HepG2 (cell line): ENCODE measurements around the gene RDM1. TPM values are rescaled to one million over a fixed set of nuclear protein-coding genes. Genes with fewer than 3 reads are reported as not detected.

Source experiments
- ATAC-seq: fragments of 200-7000 bp; cut with Tn5 transposase; 3 replicates; pipeline ENCODE4 v1.9.1; 2020; ENCODE audit warnings: mild to moderate bottlenecking, moderate library complexity
- BruUV-seq: library from RNA; stranded (reverse); fragments of 400-500 nt; replicated peaks from 2 replicates; lab custom pipeline; 2021; lab: Mats Ljungman, UMichigan
- CTCF ChIA-PET: fragments of 300-600 bp; formaldehyde crosslinking; extraction: SDS; loops from one replicate; lab custom pipeline; 2021; ENCODE audit warnings: low total read pairs, inconsistent platforms, low intra/inter-chr PET ratio; lab: Yijun Ruan, JAX
- POLR2A ChIA-PET: fragments of 350-600 bp; sonication (Branson Sonifier 250); formaldehyde crosslinking; loops from one replicate; lab custom pipeline; 2020; ENCODE audit warnings: antibody characterized with exemption, inconsistent platforms; lab: Yijun Ruan, JAX
- DNase-seq: peaks from one replicate; pipeline ENCODE4 v3.0.0-alpha.2; 2015; ENCODE audit warnings: low spot score
- FAIRE-seq: peaks from 3 replicates; lab custom pipeline; 2011; peaks lifted over from hg19 to GRCh38; lab: Jason Lieb, UNC
- H2AFZ ChIP-seq: one replicate; pipeline ENCODE4 v1.6.1; 2011; ENCODE audit warnings: low read length, inconsistent platforms
- H3K27ac ChIP-seq: fragments of 300-600 bp; 3 replicates; pipeline ENCODE4 v1.8.0; 2011; ENCODE audit warnings: mixed run types, mild to moderate bottlenecking, mixed read lengths, low read length, inconsistent platforms; ENCODE audit not compliant: insufficient read depth; ENCODE audit errors: extremely low read length
- H3K27me3 ChIP-seq, 2 experiments: fragments of 200-600 bp in 1 of 2; 2 replicates in 1 of 2; 3 replicates in 1 of 2; pipeline versions ENCODE4 v1.6.0 to v1.8.0; 2011; ENCODE audit warnings: low read length in 2 of 2, mild to moderate bottlenecking in 2 of 2, moderate library complexity in 2 of 2, inconsistent platforms in 1 of 2; ENCODE audit not compliant: insufficient read depth in 2 of 2, control insufficient read depth in 1 of 2
- H3K36me3 ChIP-seq, 2 experiments: fragments of 200-600 bp in 1 of 2; replicated peaks in 1 of 2; 2 replicates in 1 of 2; 3 replicates in 1 of 2; pipeline versions ENCODE4 v1.5.1 to v1.8.0; 2011; ENCODE audit warnings: low read length in 2 of 2, inconsistent platforms in 1 of 2; ENCODE audit not compliant: insufficient read depth in 2 of 2, control insufficient read depth in 1 of 2
- H3K4me1 ChIP-seq: 2 replicates; pipeline ENCODE4 v1.5.1; 2012; ENCODE audit warnings: low read length, inconsistent platforms; ENCODE audit not compliant: insufficient read depth
- H3K4me2 ChIP-seq: 2 replicates; pipeline ENCODE4 v1.6.0; 2011; ENCODE audit warnings: low read depth, low read length, inconsistent platforms
- H3K4me3 ChIP-seq, 3 experiments: fragments of 200-600 bp in 1 of 3; sonication (generic), shearing (Covaris generic) in 1 of 3; replicated peaks in 1 of 3; 2 replicates each; pipeline ENCODE4 v1.5.1; 2011 to 2016; ENCODE audit warnings: low read length in 3 of 3, inconsistent platforms in 2 of 3, low read depth in 2 of 3, mild to moderate bottlenecking in 2 of 3, control low read depth in 1 of 3, mixed read lengths in 1 of 3; ENCODE audit not compliant: insufficient read depth in 1 of 3
- H3K79me2 ChIP-seq: one replicate; pipeline ENCODE4 v1.6.1; 2011; ENCODE audit warnings: low read length, inconsistent platforms; ENCODE audit not compliant: insufficient read depth
- H3K9ac ChIP-seq: 2 replicates; pipeline ENCODE4 v1.6.0; 2011; ENCODE audit warnings: mild to moderate bottlenecking, low read depth, low read length, inconsistent platforms; ENCODE audit not compliant: insufficient read depth
- H3K9me3 ChIP-seq: 2 replicates; pipeline ENCODE4 v1.5.1; 2012; ENCODE audit warnings: mild to moderate bottlenecking, low read length
- H4K20me1 ChIP-seq: 2 replicates; pipeline ENCODE4 v1.6.0; 2011; ENCODE audit warnings: inconsistent platforms, mild to moderate bottlenecking, low read length, moderate library complexity; ENCODE audit not compliant: insufficient read depth
- CEBPZ ChIP-seq: IDR thresholded peaks from 2 replicates; pipeline ENCODE4 v1.6.1; 2012; ENCODE audit warnings: low read length, improper control_type of control experiment
- FIP1L1 ChIP-seq: fragments of 200-400 bp; formaldehyde crosslinking; IDR thresholded peaks from 2 replicates; pipeline ENCODE4 v1.6.1; 2018; ENCODE audit warnings: low read depth, mild to moderate bottlenecking, low read length, moderate library complexity, borderline replicate concordance; ENCODE audit not compliant: insufficient read depth
- HNF4A ChIP-seq: sonication (generic); formaldehyde crosslinking; IDR thresholded peaks from 2 replicates; pipeline ENCODE4 v1.4.0; 2020; ENCODE audit warnings: missing genetic modification reagents
- HNF4G ChIP-seq, 2 experiments: sonication (generic) in 1 of 2; formaldehyde crosslinking in 1 of 2; IDR thresholded peaks; 2 replicates each; pipeline versions ENCODE4 v1.4.0 to v1.6.1; 2011 to 2020; ENCODE audit warnings: borderline replicate concordance in 2 of 2, low read depth in 2 of 2, mild to moderate bottlenecking in 2 of 2, low read length in 1 of 2, missing genetic modification reagents in 1 of 2, moderate library complexity in 1 of 2
- MYPOP ChIP-seq: sonication (generic); formaldehyde crosslinking; IDR thresholded peaks from 2 replicates; pipeline ENCODE4 v1.8.1; 2023; ENCODE audit warnings: mild to moderate bottlenecking, moderate library complexity, missing genetic modification reagents
- NKX3-1 ChIP-seq: sonication (generic); formaldehyde crosslinking; IDR thresholded peaks from 2 replicates; pipeline ENCODE4 v1.5.0; 2020; ENCODE audit warnings: missing genetic modification reagents
- NR2F6 ChIP-seq, 2 experiments: IDR thresholded peaks; 2 replicates each; pipeline ENCODE4 v1.6.1; 2016; ENCODE audit warnings: antibody characterized with exemption in 1 of 2, mild to moderate bottlenecking in 1 of 2
- RARA ChIP-seq: IDR thresholded peaks from 2 replicates; pipeline ENCODE4 v1.6.1; 2016; ENCODE audit warnings: missing genetic modification reagents, missing compliant biosample characterization
- ZNF280B ChIP-seq: sonication (generic); formaldehyde crosslinking; IDR thresholded peaks from 2 replicates; pipeline ENCODE4 v1.5.0; 2020; ENCODE audit warnings: missing genetic modification reagents, mild to moderate bottlenecking, borderline replicate concordance
- ZNF772 ChIP-seq: sonication (generic); formaldehyde crosslinking; IDR thresholded peaks from 2 replicates; pipeline ENCODE4 v1.5.0; 2020; ENCODE audit warnings: mild to moderate bottlenecking, missing genetic modification reagents
- WGBS: methylation state at CpG from one replicate; pipeline ENCODE4 v1.1.6; 2017; ENCODE audit warnings: low lambda C conversion rate; 5-methylcytosine and 5-hydroxymethylcytosine counted together
- in situ Hi-C: cut with HindIII; loops from 2 replicates; pipeline ENCODE4 v1.10.0; 2017; ENCODE audit warnings: low pct_unique_long_range_greater_than_20kb; ENCODE audit not compliant: extremely low pct_ligation_motif_present
- intact Hi-C: fragments of 100-400 bp; cut with micrococcal nuclease; formaldehyde crosslinking; loops from one replicate; pipeline ENCODE4 v1.10.0; 2022; ENCODE audit not compliant: unreplicated experiment
- polyA plus RNA-seq, 8 experiments: library from polyadenylated mRNA; depleted of rRNA in 3 of 8; stranded (reverse) in 7 of 8; unstranded in 1 of 8; fragments of >200 nt; fragmentation: Illumina TruSeq in 4 of 8; extraction: Trizol in 4 of 8; gene quantifications; 2 replicates each; pipeline versions ENCODE4 v1.2.1 to v1.2.3, GENCODE V29; 2011 to 2016; ENCODE audit warnings: low read depth in 4 of 8, missing spikeins in 1 of 8, mixed read lengths in 1 of 8; ENCODE audit not compliant: insufficient read depth in 1 of 8
- total RNA-seq, 5 experiments: library from RNA; depleted of rRNA; stranded (reverse); fragments of >200 nt; fragmentation: Illumina TruSeq; extraction: Trizol; gene quantifications; 2 replicates each; pipeline ENCODE4 v1.2.3, GENCODE V29; 2016; ENCODE audit warnings: low read depth in 1 of 5

Gene RDM1
- total and polyA plus RNA-seq, 2 of the 13 experiments (the other 11 are each of a cell fraction or from before 2014, with no cell fraction given) = 0.28 to 0.40 TPM

- H2AFZ ChIP-seq = no peak overlapping the region
- DNase-seq (no peak), ATAC-seq (no peak; the same call in 2 of the 3 replicates), FAIRE-seq (no peak)
- H3K9me3 ChIP-seq = no peaks in the 10 kb centered on the region
- no CpG with 5 or more reads among the region's 1 CpG for WGBS
- CTCF ChIA-PET = no interaction called here
- no peaks in the 10 kb centered on the region for H3K79me2 ChIP-seq
- H3K27me3 ChIP-seq = no peaks in the 10 kb centered on the region
- no peak for TF ChIP-seq NKX3-1
- TF ChIP-seq MYPOP = no peak
- POLR2A ChIA-PET = interaction anchor here (1.2 kb wide), 1 partner anchor 106 kb away, joined by 3 read pairs; the partner anchor contains the start of gene TAF15
- H3K4me3 ChIP-seq = no peak overlapping the region
- no peaks in the 10 kb centered on the region for H3K36me3 ChIP-seq
- no peak overlapping the region for H3K9ac ChIP-seq
- H3K4me2 ChIP-seq = no peak overlapping the region
- H3K4me1 ChIP-seq = peaks cover 34% of the 10 kb centered on the region
- in situ Hi-C loops (no loop called here), intact Hi-C loops (no loop called here)
- H4K20me1 ChIP-seq = no peaks in the 10 kb centered on the region
- no peak overlapping the region for H3K27ac ChIP-seq
- no TSS peak for BruUV-seq
Measured at GRCh38 chr17:35914354-35914753, 16.2 kb downstream of the RDM1 start.

GRCh38 chr17:35913609-35914008 is 17.0 kb downstream of the RDM1 start:
- DNase-seq = no peak
- no TSS peak for BruUV-seq
- CTCF ChIA-PET = no interaction called here

More at GRCh38 chr17:35913609-35914008, 17.0 kb downstream of the RDM1 start:
- intact Hi-C loops = no loop called here
- Histone ChIP-seq H3K9ac (no peak overlapping the region), H3K4me1 (peaks cover 35% of the 10 kb centered on the region), H3K27me3 (no peaks in the 10 kb centered on the region), H3K27ac (no peak overlapping the region), H3K36me3 (no peaks in the 10 kb centered on the region), H3K79me2 (no peaks in the 10 kb centered on the region), H3K9me3 (no peaks in the 10 kb centered on the region), H3K4me3 (no peak overlapping the region), H3K4me2 (no peak overlapping the region), H4K20me1 (no peaks in the 10 kb centered on the region), H2AFZ (no peak overlapping the region)
- in situ Hi-C loops = no loop called here
- WGBS = 5% methylated on average over 4 of the region's 4 CpGs
- TF ChIP-seq RARA (CRISPR knock-in tag) (peak; percentile 21; the same call in 1 of the 2 replicates), NR2F6 (IDR thresholded peaks at IDR 0.05) (0 out of 2 replicates have a peak, but pooled peaks have one; percentile 15), NR2F6 (CRISPR knock-in tag; IDR thresholded peaks at IDR 0.05) (no peak), ZNF280B (CRISPR knock-in tag) (no peak), HNF4G (IDR thresholded peaks at IDR 0.05; ENCODE audit: borderline replicate concordance, low read depth, low read length) (peak; percentile 45; the same call in 1 of the 2 replicates), HNF4G (CRISPR knock-in tag; IDR thresholded peaks at IDR 0.05; ENCODE audit: borderline replicate concordance, low read depth) (no peak), ZNF772 (no peak), CEBPZ (no peak), FIP1L1 (no peak), HNF4A (CRISPR knock-in tag) (peak; percentile 49)
- ATAC-seq = peak; percentile 48; the same call in 1 of the 3 replicates
- POLR2A ChIA-PET = interaction anchor here (1.2 kb wide), 1 partner anchor 105 kb away, joined by 3 read pairs; the partner anchor contains the start of gene TAF15
- no peak for FAIRE-seq
